PC-9 (cell line): Measurements from ENCODE around the gene CTNND2. TPM values are rescaled to one million over a fixed set of nuclear protein-coding genes. Genes with fewer than 3 reads are reported as not detected.

Experiments used
- BruUV-seq: library from RNA; stranded (reverse); fragments of 400-500 nt; replicated peaks from 2 replicates; lab custom pipeline; 2021; lab: Mats Ljungman, UMichigan
- CTCF ChIA-PET: fragments of 300-600 bp; sonication (Branson Sonifier 250); formaldehyde crosslinking; loops from one replicate; lab custom pipeline; 2022; ENCODE audit warnings: antibody characterized with exemption; lab: Charles Lee
- POLR2A ChIA-PET: fragments of 300-600 bp; sonication (Branson Sonifier 250); formaldehyde crosslinking; loops from one replicate; lab custom pipeline; 2022; ENCODE audit warnings: antibody characterized with exemption; ENCODE audit not compliant: unreplicated experiment; lab: Charles Lee
- DNase-seq, 2 experiments: peaks; one replicate each; pipeline versions ENCODE4 v3.0.0 to v3.0.0-alpha.2; 2015 to 2022; ENCODE audit warnings: mixed read lengths in 1 of 2
- H2AFZ ChIP-seq: fragments of 200-600 bp; sonication (generic); 2 replicates; pipeline ENCODE4 v1.8.1; 2017; ENCODE audit warnings: antibody characterized with exemption
- H3F3A ChIP-seq: fragments of 200-600 bp; sonication (generic); 2 replicates; pipeline ENCODE4 v1.8.1; 2017; ENCODE audit warnings: antibody characterized with exemption, mild to moderate bottlenecking, low read depth; ENCODE audit not compliant: insufficient read depth
- H3K27ac ChIP-seq: fragments of 200-600 bp; sonication (generic); 2 replicates; pipeline ENCODE4 v1.6.1; 2016; ENCODE audit warnings: mixed run types
- H3K27me3 ChIP-seq: fragments of 200-600 bp; sonication (generic); 2 replicates; pipeline ENCODE4 v1.6.1; 2016; ENCODE audit warnings: low read depth, mixed run types; ENCODE audit not compliant: insufficient read depth
- H3K36me3 ChIP-seq: fragments of 200-600 bp; sonication (generic); 2 replicates; pipeline ENCODE4 v1.6.1; 2016; ENCODE audit warnings: low read depth, mixed run types
- H3K4me1 ChIP-seq: fragments of 200-600 bp; sonication (generic); replicated peaks from 2 replicates; pipeline ENCODE4 v1.6.1; 2016; ENCODE audit warnings: mixed run types; ENCODE audit not compliant: insufficient read depth
- H3K4me2 ChIP-seq: fragments of 200-600 bp; sonication (generic); 2 replicates; pipeline ENCODE4 v1.6.1; 2017; ENCODE audit warnings: mixed run types
- H3K4me3 ChIP-seq: fragments of 200-600 bp; sonication (generic); 2 replicates; pipeline ENCODE4 v1.6.1; 2016; ENCODE audit warnings: mixed run types
- H3K79me2 ChIP-seq: fragments of 200-600 bp; sonication (generic); 2 replicates; pipeline ENCODE4 v1.6.1; 2017; ENCODE audit warnings: low read depth, mixed run types
- H3K9me2 ChIP-seq: fragments of 200-600 bp; sonication (generic); 2 replicates; pipeline ENCODE4 v1.8.1; 2017; ENCODE audit warnings: mild to moderate bottlenecking; ENCODE audit not compliant: insufficient read depth
- H3K9me3 ChIP-seq: fragments of 200-600 bp; sonication (generic); 2 replicates; pipeline ENCODE4 v1.8.1; 2016; ENCODE audit warnings: low read depth; ENCODE audit not compliant: insufficient read depth
- H4K20me1 ChIP-seq: fragments of 200-600 bp; sonication (generic); 2 replicates; pipeline ENCODE4 v1.8.1; 2017; ENCODE audit not compliant: insufficient read depth
- EZH2 ChIP-seq: fragments of 200-600 bp; sonication (generic); IDR thresholded peaks from 2 replicates; pipeline ENCODE4 v1.8.0; 2017; ENCODE audit warnings: antibody characterized with exemption, low read depth
- intact Hi-C: fragments of 100-400 bp; cut with micrococcal nuclease; formaldehyde crosslinking; loops from one replicate; pipeline ENCODE4 v1.10.0; 2022; ENCODE audit not compliant: unreplicated experiment
- total RNA-seq: library from RNA; stranded (reverse); gene quantifications from 2 replicates; pipeline ENCODE4 v1.2.3, GENCODE V29; 2021
- TF ChIP-seq, protein P1 (sequence below): fragments of 200-600 bp; sonication (generic); conservative IDR thresholded peaks from 2 replicates; pipeline ENCODE4 v1.6.1; 2017; ENCODE audit warnings: mixed run types, antibody characterized with exemption, mild to moderate bottlenecking, moderate library complexity

CTNND2 gene
- total RNA-seq, 1 experiment from 2014 or later, result not detected

- Histone ChIP-seq H3K4me1 (no peaks in the 10 kb centered on the region), H3K4me3 (no peak overlapping the region), H3K4me2 (no peak overlapping the region), H2AFZ (no peak overlapping the region), H3K9me2 (no peaks in the 10 kb centered on the region), H3F3A (no peaks in the 10 kb centered on the region), H3K9me3 (no peaks in the 10 kb centered on the region), H3K27ac (no peak overlapping the region), H3K27me3 (no peaks in the 10 kb centered on the region), H4K20me1 (no peaks in the 10 kb centered on the region), H3K36me3 (no peaks in the 10 kb centered on the region), H3K79me2 (no peaks in the 10 kb centered on the region)
- ChIA-PET CTCF (no interaction called here), POLR2A (no interaction called here)
- DNase-seq, result no peak
- TF ChIP-seq, protein P1, sequence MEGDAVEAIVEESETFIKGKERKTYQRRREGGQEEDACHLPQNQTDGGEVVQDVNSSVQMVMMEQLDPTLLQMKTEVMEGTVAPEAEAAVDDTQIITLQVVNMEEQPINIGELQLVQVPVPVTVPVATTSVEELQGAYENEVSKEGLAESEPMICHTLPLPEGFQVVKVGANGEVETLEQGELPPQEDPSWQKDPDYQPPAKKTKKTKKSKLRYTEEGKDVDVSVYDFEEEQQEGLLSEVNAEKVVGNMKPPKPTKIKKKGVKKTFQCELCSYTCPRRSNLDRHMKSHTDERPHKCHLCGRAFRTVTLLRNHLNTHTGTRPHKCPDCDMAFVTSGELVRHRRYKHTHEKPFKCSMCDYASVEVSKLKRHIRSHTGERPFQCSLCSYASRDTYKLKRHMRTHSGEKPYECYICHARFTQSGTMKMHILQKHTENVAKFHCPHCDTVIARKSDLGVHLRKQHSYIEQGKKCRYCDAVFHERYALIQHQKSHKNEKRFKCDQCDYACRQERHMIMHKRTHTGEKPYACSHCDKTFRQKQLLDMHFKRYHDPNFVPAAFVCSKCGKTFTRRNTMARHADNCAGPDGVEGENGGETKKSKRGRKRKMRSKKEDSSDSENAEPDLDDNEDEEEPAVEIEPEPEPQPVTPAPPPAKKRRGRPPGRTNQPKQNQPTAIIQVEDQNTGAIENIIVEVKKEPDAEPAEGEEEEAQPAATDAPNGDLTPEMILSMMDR, result no peak
- no peak for TF ChIP-seq EZH2
- intact Hi-C loops, result no loop called here
- BruUV-seq, result no TSS peak
Observed at GRCh38 chr5:11803436-11803835, 100.8 kb downstream of the CTNND2 start.

DNA sequence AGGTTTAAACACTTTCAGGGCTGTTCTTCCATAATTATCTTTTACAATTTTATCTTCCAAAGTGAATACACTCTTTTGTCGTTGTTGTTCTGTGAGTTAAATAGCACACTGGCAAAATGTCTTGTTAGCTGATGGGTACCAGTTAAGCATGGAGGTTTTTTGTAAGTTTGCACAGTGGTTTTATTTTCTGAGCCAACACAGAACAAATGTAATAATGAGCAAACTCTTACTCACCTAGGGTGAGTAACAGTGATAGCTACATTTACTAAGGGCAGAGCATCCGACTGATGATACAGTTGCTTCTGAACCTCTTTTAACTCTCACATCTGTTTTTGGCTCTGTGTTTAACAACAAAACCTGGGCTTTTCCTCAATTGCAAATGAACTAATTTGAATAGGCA is 103.2 kb downstream of the CTNND2 start:
- intact Hi-C loops, result no loop called here
- ChIA-PET POLR2A (no interaction called here), CTCF (no interaction called here)
- Histone ChIP-seq H3K79me2 (no peaks in the 10 kb centered on the region), H3F3A (no peaks in the 10 kb centered on the region), H3K27me3 (no peaks in the 10 kb centered on the region), H3K4me1 (no peaks in the 10 kb centered on the region), H3K4me2 (no peak overlapping the region), H3K36me3 (no peaks in the 10 kb centered on the region), H3K9me2 (no peaks in the 10 kb centered on the region), H2AFZ (no peak overlapping the region), H3K27ac (no peak overlapping the region), H4K20me1 (no peaks in the 10 kb centered on the region), H3K9me3 (no peaks in the 10 kb centered on the region), H3K4me3 (no peak overlapping the region)
- no peak for TF ChIP-seq EZH2
- TF ChIP-seq, protein P1, result no peak
- no peak for DNase-seq
- BruUV-seq, result no TSS peak

GRCh38 chr5:11797132-11797531 is 107.1 kb downstream of the CTNND2 start:
- ChIA-PET POLR2A (no interaction called here), CTCF (no interaction called here)
- Histone ChIP-seq H3F3A (no peaks in the 10 kb centered on the region), H3K36me3 (no peaks in the 10 kb centered on the region), H3K27me3 (no peaks in the 10 kb centered on the region; the same call in 1 of the 2 replicates), H3K27ac (no peak overlapping the region), H4K20me1 (no peaks in the 10 kb centered on the region), H3K4me2 (no peak overlapping the region), H3K9me3 (no peaks in the 10 kb centered on the region), H3K4me1 (no peaks in the 10 kb centered on the region), H3K4me3 (no peak overlapping the region), H3K79me2 (no peaks in the 10 kb centered on the region), H3K9me2 (no peaks in the 10 kb centered on the region), H2AFZ (no peak overlapping the region)
- no peak for TF ChIP-seq EZH2
- TF ChIP-seq, protein P1, result no peak
- BruUV-seq, result no TSS peak
- intact Hi-C loops, result no loop called here
- no peak for DNase-seq
